OCI-LY1 (cell line): ENCODE measurements around the gene ZYX.

Experiments used
- CTCF ChIP-seq: fragments of 200-600 bp; sonication (generic), shearing (Covaris generic); IDR thresholded peaks from 2 replicates; pipeline ENCODE4 v1.5.1; 2017; ENCODE audit warnings: mild to moderate bottlenecking, antibody characterized with exemption, low read length, moderate library complexity, mixed read lengths
- EZH2 ChIP-seq: fragments of 200-600 bp; sonication (generic), shearing (Covaris generic); IDR thresholded peaks from 2 replicates; pipeline ENCODE4 v1.8.0; 2017; ENCODE audit warnings: borderline replicate concordance, mixed run types, mild to moderate bottlenecking, antibody characterized with exemption, low read length, moderate library complexity, mixed read lengths

GRCh38 chr7:143354965-143355364 lies 26.2 kb upstream of the ZYX start:
- TF ChIP-seq CTCF (no peak), EZH2 (no peak)
